ENCODE measurements around the gene KIF23. TPM values are rescaled to one million over a fixed set of nuclear protein-coding genes. Genes with fewer than 3 reads are reported as not detected.

KIF23 gene
- total RNA-seq, 1 donor from 2014 or later = 26.5 TPM

GRCh38 chr15:69385831-69386230 is 28.3 kb upstream of the KIF23 start:
- peaks cover 2% of the 10 kb centered on the region for H3K36me3 Mint-ChIP-seq (ENCODE audit: insufficient read depth)
- TF ChIP-seq, protein P1, sequence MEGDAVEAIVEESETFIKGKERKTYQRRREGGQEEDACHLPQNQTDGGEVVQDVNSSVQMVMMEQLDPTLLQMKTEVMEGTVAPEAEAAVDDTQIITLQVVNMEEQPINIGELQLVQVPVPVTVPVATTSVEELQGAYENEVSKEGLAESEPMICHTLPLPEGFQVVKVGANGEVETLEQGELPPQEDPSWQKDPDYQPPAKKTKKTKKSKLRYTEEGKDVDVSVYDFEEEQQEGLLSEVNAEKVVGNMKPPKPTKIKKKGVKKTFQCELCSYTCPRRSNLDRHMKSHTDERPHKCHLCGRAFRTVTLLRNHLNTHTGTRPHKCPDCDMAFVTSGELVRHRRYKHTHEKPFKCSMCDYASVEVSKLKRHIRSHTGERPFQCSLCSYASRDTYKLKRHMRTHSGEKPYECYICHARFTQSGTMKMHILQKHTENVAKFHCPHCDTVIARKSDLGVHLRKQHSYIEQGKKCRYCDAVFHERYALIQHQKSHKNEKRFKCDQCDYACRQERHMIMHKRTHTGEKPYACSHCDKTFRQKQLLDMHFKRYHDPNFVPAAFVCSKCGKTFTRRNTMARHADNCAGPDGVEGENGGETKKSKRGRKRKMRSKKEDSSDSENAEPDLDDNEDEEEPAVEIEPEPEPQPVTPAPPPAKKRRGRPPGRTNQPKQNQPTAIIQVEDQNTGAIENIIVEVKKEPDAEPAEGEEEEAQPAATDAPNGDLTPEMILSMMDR (IDR thresholded peaks at IDR 0.05; ENCODE audit: unreplicated experiment) = no peak
- no peaks in the 10 kb centered on the region for H3K4me1 Mint-ChIP-seq (ENCODE audit: low read depth)
- H3K9me3 Mint-ChIP-seq (ENCODE audit: low read depth) = no peaks in the 10 kb centered on the region
- no peak for DNase-seq (ENCODE audit: low spot score, unreplicated experiment)
- no peak overlapping the region for H3K27ac Mint-ChIP-seq
- no peaks in the 10 kb centered on the region for H3K27me3 Mint-ChIP-seq
- no peak overlapping the region for H3K4me3 Mint-ChIP-seq (ENCODE audit: low read depth)

GRCh38 chr15:69386284-69386683 is 27.9 kb upstream of the KIF23 start:
- H3K36me3 Mint-ChIP-seq (ENCODE audit: insufficient read depth) = peaks cover 2% of the 10 kb centered on the region
- H3K4me1 Mint-ChIP-seq (ENCODE audit: low read depth) = peaks cover 1% of the 10 kb centered on the region
- no peaks in the 10 kb centered on the region for H3K27me3 Mint-ChIP-seq
- no peak overlapping the region for H3K4me3 Mint-ChIP-seq (ENCODE audit: low read depth)
- TF ChIP-seq, protein P1 (IDR thresholded peaks at IDR 0.05; ENCODE audit: unreplicated experiment) = no peak
- no peaks in the 10 kb centered on the region for H3K9me3 Mint-ChIP-seq (ENCODE audit: low read depth)
- no peak overlapping the region for H3K27ac Mint-ChIP-seq
- DNase-seq (ENCODE audit: low spot score, unreplicated experiment) = no peak

DNA sequence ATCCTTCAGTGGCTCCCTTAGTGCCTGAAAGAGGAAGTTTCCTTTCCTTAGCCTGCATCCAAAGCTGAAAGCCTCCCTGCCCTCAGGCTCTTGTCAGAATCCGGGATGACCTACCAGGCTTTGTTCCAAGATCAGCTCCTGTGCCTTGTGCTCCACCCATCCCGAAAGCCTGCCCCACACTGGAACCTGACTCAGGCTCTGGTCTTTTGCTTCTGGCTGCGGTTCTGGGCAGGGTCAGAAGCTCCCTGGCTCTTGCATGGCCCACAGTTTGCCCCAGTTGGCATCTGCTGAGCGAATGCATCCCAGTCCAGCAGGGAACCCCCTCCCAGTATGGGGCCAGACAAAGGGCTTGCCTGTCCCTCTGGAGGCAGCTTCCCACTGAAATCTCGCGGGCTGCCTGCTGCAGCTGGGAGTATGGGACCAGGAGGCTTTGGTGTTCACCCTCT is 25.9 kb upstream of the KIF23 start:
- Mint-ChIP-seq H3K9me3 (ENCODE audit: low read depth) (no peaks in the 10 kb centered on the region), H3K36me3 (ENCODE audit: insufficient read depth) (no peaks in the 10 kb centered on the region), H3K4me1 (ENCODE audit: low read depth) (peaks cover 1% of the 10 kb centered on the region), H3K27ac (no peak overlapping the region), H3K4me3 (ENCODE audit: low read depth) (no peak overlapping the region), H3K27me3 (no peaks in the 10 kb centered on the region)
- TF ChIP-seq, protein P1 (IDR thresholded peaks at IDR 0.05; ENCODE audit: unreplicated experiment) = no peak
- DNase-seq (ENCODE audit: low spot score, unreplicated experiment) = no peak

GRCh38 chr15:69389426-69389825 is 24.7 kb upstream of the KIF23 start:
- Mint-ChIP-seq H3K4me3 (ENCODE audit: low read depth) (no peak overlapping the region), H3K27me3 (no peaks in the 10 kb centered on the region), H3K27ac (no peak overlapping the region), H3K9me3 (ENCODE audit: low read depth) (no peaks in the 10 kb centered on the region), H3K36me3 (ENCODE audit: insufficient read depth) (no peaks in the 10 kb centered on the region), H3K4me1 (ENCODE audit: low read depth) (peaks cover 6% of the 10 kb centered on the region)
- TF ChIP-seq, protein P1 (IDR thresholded peaks at IDR 0.05; ENCODE audit: unreplicated experiment) = no peak
- no peak for DNase-seq (ENCODE audit: low spot score, unreplicated experiment)

DNA sequence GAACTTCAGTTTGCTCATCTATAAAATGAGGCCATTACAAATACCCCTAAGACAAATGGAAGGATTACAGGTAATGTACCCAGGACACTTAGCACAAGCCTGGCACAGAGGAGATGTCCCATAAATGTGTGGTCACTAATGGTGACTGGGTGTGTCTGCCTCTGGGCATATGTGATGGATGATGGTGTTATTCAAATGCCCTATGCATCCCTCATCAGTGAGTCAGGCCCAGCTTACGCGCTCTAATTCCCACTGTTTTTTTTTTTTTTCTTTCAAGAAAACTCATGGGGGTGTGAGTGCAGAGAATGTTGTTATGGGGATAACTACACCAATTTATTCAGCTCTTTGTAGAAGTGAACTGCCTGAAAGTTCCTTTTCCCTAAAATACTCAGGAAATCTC is 23.6 kb upstream of the KIF23 start:
- H3K9me3 Mint-ChIP-seq (ENCODE audit: low read depth) = no peaks in the 10 kb centered on the region
- no peak overlapping the region for H3K4me3 Mint-ChIP-seq (ENCODE audit: low read depth)
- peaks cover 9% of the 10 kb centered on the region for H3K4me1 Mint-ChIP-seq (ENCODE audit: low read depth)
- H3K27me3 Mint-ChIP-seq = no peaks in the 10 kb centered on the region
- no peaks in the 10 kb centered on the region for H3K36me3 Mint-ChIP-seq (ENCODE audit: insufficient read depth)
- no peak overlapping the region for H3K27ac Mint-ChIP-seq
- TF ChIP-seq, protein P1 (IDR thresholded peaks at IDR 0.05; ENCODE audit: unreplicated experiment) = no peak
- DNase-seq (ENCODE audit: low spot score, unreplicated experiment) = no peak

All from progenitor cell of endocrine pancreas (in vitro differentiated cells).